Thoracic aorta (tissue), 2 donors: ENCODE measurements around the gene PLAGL1. TPM values are rescaled to one million over a fixed set of nuclear protein-coding genes. Genes with fewer than 3 reads are reported as not detected.

Experiments used
- ATAC-seq: fragments of 150-250 bp; one replicate; pipeline ENCODE4 v1.8.0; 2017; ENCODE audit warnings: low read depth; ENCODE audit not compliant: insufficient number of reproducible peaks, low FRiP score
- DNase-seq: peaks from one replicate; pipeline ENCODE4 v3.0.0-alpha.2; 2020; ENCODE audit warnings: low spot score
- H3K27ac ChIP-seq, 2 donors: fragments of 200-600 bp; sonication (generic); 1 replicate in 1 of 2; 2 replicates in 1 of 2; pipeline ENCODE4 v1.5.1; 2016; ENCODE audit warnings: mild to moderate bottlenecking in 2 of 2, moderate library complexity in 2 of 2
- H3K27me3 ChIP-seq: fragments of 200-600 bp; sonication (generic); replicated peaks from 2 replicates; pipeline ENCODE4 v1.6.0; 2016; ENCODE audit warnings: mild to moderate bottlenecking; ENCODE audit not compliant: insufficient read depth
- H3K36me3 ChIP-seq: fragments of 200-600 bp; sonication (generic); one replicate; pipeline ENCODE4 v1.5.1; 2016
- H3K4me1 ChIP-seq, 2 donors: fragments of 200-600 bp; sonication (generic); 1 replicate in 1 of 2; 2 replicates in 1 of 2; pipeline versions ENCODE4 v1.5.1 to v1.6.0; 2016; ENCODE audit warnings: low read depth in 2 of 2, mild to moderate bottlenecking in 1 of 2; ENCODE audit not compliant: control insufficient read depth in 1 of 2
- H3K4me3 ChIP-seq: fragments of 200-600 bp; sonication (generic); 2 replicates; pipeline ENCODE4 v1.5.1; 2016; ENCODE audit warnings: mild to moderate bottlenecking
- H3K9me3 ChIP-seq: fragments of 200-600 bp; sonication (generic); 2 replicates; pipeline ENCODE4 v1.5.1; 2016
- total RNA-seq, 2 donors: library from RNA; depleted of rRNA; stranded (reverse); fragments of >200 nt; gene quantifications; one replicate each; pipeline versions ENCODE4 v1.1.0 to v1.2.3, GENCODE V29; 2016
- TF ChIP-seq, protein P1 (sequence below): fragments of 200-600 bp; sonication (generic); IDR thresholded peaks from one replicate; pipeline ENCODE4 v1.5.1; 2019; ENCODE audit warnings: antibody characterized with exemption

The PLAGL1 gene
- total RNA-seq, 2 donors from 2014 or later, result 33.6 to 74.7 TPM

DNA sequence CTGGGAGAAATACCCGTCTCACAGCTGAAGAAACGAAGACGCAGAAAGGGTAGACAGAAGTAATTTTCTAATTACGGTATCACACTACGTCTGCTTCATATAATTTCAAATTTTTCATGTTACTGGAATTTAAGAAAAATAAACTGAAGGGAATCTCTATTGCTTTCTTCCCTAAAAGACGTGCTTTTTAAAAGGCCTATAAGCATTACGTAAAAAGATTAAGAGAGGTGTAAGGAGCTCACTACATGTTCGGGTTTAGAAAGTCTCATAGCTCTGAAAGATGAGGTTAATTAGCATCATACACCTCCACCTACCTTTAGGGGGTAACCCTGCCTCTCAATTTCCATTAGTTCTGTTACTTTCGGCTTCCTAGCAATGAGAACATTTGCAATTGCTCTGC, 787 bp upstream of the PLAGL1 start:
- Histone ChIP-seq H3K27me3 (no peaks in the 10 kb centered on the region), H3K9me3 (no peaks in the 10 kb centered on the region), H3K27ac (peak overlapping the region; percentile 18 to 76), H3K4me1 (peaks cover 0 to 7% of the 10 kb centered on the region in 2 donors), H3K4me3 (peak overlapping the region; percentile 77), H3K36me3 (no peaks in the 10 kb centered on the region)
- TF ChIP-seq, protein P1, sequence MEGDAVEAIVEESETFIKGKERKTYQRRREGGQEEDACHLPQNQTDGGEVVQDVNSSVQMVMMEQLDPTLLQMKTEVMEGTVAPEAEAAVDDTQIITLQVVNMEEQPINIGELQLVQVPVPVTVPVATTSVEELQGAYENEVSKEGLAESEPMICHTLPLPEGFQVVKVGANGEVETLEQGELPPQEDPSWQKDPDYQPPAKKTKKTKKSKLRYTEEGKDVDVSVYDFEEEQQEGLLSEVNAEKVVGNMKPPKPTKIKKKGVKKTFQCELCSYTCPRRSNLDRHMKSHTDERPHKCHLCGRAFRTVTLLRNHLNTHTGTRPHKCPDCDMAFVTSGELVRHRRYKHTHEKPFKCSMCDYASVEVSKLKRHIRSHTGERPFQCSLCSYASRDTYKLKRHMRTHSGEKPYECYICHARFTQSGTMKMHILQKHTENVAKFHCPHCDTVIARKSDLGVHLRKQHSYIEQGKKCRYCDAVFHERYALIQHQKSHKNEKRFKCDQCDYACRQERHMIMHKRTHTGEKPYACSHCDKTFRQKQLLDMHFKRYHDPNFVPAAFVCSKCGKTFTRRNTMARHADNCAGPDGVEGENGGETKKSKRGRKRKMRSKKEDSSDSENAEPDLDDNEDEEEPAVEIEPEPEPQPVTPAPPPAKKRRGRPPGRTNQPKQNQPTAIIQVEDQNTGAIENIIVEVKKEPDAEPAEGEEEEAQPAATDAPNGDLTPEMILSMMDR, result no peak
- DNase-seq, result no peak
- no peak for ATAC-seq

DNA sequence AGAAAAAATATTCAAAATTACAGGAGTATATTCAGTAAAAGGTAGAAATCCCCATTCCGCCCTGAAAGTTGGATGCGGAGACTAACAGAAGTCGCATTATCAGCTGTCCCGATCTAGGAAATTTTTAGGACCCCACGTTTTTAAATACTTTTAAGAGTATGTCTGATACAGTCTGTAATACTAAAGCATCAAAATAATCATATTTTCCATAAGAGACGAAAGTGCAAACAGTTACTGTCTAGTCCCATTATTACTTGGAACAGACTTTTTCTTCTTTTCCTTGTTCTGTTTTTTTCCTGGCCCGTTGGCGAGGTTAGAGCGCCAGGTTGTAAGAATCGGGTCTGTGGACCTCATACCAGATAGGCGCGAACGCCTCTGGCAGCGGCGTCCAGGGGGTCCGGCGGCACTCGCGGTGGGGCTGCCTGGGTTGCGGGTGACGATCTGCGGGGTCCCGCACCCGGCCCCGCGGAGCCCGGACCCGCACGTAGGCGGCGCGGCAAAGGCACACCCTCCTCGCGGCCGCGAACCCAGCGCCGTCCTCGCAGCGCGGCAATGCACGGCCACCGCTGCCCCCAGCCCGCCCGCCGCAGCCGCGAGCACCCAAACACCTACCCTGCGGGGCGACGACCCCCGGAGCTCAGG, 460 bp downstream of the PLAGL1 start:
- Histone ChIP-seq H3K27ac (peak overlapping the region; percentile 18 to 76), H3K4me3 (peak overlapping the region; percentile 77), H3K4me1 (peaks cover 0 to under 1% of the 10 kb centered on the region in 2 donors), H3K36me3 (no peaks in the 10 kb centered on the region), H3K9me3 (no peaks in the 10 kb centered on the region), H3K27me3 (no peaks in the 10 kb centered on the region)
- DNase-seq (no peak), ATAC-seq (no peak)
- TF ChIP-seq, protein P1, result no peak

DNA sequence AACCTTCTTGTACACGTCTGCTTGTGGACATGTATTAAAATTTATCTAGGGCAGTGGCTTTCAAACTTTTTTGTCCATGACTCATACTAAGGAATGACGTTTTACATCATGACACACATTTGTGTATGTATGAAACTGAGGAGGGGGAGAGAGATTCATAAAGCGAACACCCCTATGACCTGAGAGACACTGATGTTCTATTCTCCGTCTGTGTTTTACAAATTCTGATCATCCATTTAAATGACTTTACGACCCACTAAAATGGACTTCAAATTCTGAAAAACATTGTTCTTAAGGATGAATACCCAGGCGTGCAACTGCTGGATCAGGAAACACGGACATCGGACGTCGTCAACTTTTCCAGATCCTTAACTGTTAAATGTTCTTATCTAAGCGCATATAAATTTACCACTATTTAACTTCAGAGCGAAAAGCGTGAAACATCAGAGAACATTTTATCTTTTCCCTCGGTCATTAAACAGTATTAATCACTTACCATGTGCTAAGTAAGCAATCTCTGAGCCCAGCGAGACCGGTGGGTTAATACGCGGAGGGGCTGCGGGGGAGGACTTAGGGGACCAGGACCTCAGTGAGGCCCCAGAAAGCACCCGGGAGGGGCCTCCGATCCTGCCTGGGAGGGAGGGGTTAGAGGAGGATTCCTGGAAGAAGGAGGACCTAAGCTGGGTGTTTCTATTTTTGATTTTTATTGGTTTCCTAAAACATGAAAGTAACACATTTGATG, 1.2 kb downstream of the PLAGL1 start:
- TF ChIP-seq, protein P1, result no peak
- no peaks in the 10 kb centered on the region for H3K36me3 ChIP-seq
- peak overlapping the region; percentile 18 to 76 for H3K27ac ChIP-seq
- H3K4me1 ChIP-seq, result no peaks in the 10 kb centered on the region
- H3K4me3 ChIP-seq, result peak overlapping the region; percentile 77
- ATAC-seq (no peak), DNase-seq (no peak)
- no peaks in the 10 kb centered on the region for H3K9me3 ChIP-seq
- H3K27me3 ChIP-seq, result no peaks in the 10 kb centered on the region

DNA sequence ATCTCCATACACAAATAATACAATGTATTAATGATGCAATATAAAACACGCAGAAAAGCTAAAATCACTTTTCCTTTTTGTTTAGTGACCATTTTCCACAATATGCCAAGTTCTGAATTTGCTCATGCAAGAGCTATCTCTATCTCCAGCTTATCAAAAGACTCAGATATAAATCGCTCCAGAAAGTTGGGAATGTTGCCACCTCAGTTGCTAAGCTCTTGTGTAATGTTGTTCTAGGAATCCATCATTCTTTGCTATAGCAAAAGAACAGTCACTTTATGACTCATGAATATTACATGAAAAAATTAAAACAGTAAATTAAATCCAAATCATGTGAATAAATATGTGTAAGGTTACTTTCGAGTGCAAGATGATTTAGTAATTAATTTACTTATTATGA, 8.7 kb downstream of the PLAGL1 start:
- Histone ChIP-seq H3K4me1 (no peaks in the 10 kb centered on the region), H3K36me3 (no peaks in the 10 kb centered on the region), H3K9me3 (no peaks in the 10 kb centered on the region), H3K4me3 (no peak overlapping the region), H3K27me3 (no peaks in the 10 kb centered on the region), H3K27ac (no peak overlapping the region)
- TF ChIP-seq, protein P1, result no peak
- DNase-seq, result no peak
- no peak for ATAC-seq

DNA sequence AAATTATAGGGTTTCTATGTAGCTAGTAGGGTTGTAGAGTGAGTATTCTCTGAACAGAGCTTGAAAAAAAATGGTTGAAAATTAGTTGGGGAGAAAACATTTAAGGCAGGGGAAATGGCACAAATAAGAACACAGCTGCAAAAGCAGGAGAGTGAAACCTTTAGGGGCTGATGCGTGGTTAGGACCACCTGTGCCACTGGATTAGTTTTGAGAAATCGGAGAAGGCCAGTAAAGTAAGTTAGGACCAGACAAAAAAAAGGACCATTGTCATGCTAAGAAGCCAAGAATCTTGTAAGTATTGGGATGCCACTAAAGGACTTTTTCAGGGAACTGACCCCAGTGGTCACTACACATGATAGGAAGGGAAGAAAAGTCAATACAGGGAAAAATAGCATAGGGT, 9.4 kb downstream of the PLAGL1 start:
- DNase-seq (no peak), ATAC-seq (no peak)
- Histone ChIP-seq H3K36me3 (no peaks in the 10 kb centered on the region), H3K9me3 (no peaks in the 10 kb centered on the region), H3K4me1 (no peaks in the 10 kb centered on the region), H3K27me3 (no peaks in the 10 kb centered on the region), H3K4me3 (no peak overlapping the region), H3K27ac (no peak overlapping the region)
- TF ChIP-seq, protein P1, result no peak
